KBM-7 (cell line): ENCODE results near the gene EIF3I.
"Not testable (repeated sequence)": the region's sequence is repeated elsewhere in the genome, so short reads cannot be mapped to it uniquely, and the experiment has no call there.

Experiments used
- DNase-seq: peaks from one replicate; pipeline ENCODE4 v3.0.0-alpha.2; 2015
- in situ Hi-C: fragments of 300-500 bp; cut with MboI; formaldehyde crosslinking; loops from 2 replicates; pipeline ENCODE4 v1.14.3; 2020; ENCODE audit warnings: low sequenced_read_pairs, low pct_unique_long_range_greater_than_20kb, mixed read lengths

The EIF3I gene

DNA sequence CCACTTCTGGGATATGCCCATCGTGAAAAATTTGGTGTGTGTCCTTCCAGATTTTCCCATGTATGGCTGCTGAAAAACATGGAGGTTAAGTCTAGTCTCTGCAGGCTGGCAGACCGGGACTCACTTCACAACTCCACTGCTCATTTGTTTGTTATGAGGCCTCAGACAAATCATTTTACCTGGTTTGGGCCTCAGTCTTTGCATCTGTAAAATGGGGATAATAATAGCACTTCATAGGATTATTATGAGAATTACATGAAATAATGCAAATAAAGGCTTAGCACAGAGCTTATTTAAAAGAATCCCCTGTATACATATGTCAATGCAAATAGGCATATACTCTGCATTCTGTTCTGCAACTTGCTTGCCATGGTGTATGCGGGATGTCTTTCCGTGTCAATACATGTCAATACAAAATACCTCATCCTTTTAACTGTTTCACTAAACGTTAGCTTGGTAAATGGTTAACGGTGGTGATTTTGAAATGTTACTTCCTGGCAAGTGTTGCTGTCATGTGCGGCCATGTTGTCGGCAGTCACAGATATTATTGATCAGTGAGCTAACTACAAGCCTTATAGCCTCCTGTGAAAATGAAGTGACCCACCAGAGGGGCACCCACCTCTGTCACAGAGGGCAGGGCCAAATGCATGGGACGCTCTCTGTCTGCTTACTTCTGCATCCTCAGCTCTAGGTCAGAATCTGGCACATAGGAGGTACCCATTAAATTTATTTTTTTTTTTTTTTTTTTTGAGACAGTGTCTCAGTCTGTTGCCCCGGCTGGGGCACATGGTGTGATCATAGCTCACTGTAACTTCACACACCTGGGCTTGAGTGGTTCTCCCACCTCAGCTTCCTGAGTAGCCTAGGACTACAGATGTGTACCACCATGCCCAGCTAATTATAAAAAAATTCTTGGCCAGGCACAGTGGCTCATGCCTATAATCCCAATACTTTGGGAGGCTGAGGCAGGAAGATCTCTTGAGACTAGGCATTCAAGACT lies 33.2 kb downstream of the EIF3I start:
- in situ Hi-C loops, result no loop called here

DNA sequence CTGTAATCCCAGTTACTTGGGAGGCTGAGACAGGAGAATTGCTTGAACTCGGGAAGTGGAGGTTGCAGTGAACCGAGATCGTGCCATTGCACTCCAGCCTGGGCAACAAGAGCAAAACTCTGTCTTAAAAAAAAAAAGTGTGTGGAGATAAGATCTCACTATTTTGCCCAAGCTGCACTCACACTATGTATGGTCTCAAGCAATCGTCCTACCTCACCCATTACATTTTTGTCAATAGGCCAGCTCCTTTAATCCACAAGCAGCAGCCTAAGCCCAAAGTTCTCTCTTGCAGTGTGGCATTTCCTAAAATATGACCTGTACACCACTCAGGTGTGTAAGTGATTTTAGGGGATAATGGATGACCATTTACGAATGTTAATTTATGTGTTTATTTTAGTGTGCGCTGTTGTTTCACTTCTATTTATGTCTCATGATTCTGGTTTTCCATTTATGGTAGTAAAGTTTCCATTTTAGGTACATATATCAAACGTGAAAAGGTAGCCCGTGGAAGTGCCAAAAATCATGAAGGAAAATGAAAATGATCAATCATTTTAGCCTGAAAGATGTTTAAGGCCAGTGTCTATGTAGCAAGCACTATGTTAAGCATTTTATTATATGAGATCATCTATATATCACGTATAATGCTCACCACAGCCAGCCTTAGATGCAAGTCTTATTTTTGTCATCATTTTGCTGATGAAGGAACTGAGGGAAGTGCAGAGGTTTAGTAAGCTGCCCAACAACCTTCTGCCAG lies 34.4 kb downstream of the EIF3I start:
- DNase-seq, result no peak
- in situ Hi-C loops, result no loop called here

More for the DNA sequence above, 33.2 kb downstream of the EIF3I start:
- DNase-seq, result no peak

GRCh38 chr1:32257227-32257508 lies 35.0 kb downstream of the EIF3I start:
- DNase-seq, result no peak
- in situ Hi-C loops, result no loop called here

DNA sequence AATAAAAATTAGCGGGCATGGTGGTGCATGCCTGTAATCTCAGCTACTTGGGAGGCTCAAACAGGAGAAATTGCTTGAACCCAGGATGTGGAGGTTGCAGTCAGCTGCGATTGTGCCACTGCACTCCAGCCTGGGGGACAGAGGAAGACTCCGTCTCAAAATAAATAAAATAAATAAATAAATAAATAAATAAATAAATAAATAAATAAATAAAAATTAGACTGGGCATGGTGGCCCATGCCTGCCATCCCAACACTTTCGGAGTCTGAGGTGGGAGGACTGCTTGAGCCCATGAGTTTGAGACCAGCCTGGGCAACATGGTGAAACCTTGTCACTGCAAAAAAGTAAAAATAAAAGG lies 41.0 kb downstream of the EIF3I start:
- in situ Hi-C loops, DNase-seq: not testable (repeated sequence)

GRCh38 chr1:32263744-32264143 lies 41.5 kb downstream of the EIF3I start:
- in situ Hi-C loops, result no loop called here
- DNase-seq, result no peak

DNA sequence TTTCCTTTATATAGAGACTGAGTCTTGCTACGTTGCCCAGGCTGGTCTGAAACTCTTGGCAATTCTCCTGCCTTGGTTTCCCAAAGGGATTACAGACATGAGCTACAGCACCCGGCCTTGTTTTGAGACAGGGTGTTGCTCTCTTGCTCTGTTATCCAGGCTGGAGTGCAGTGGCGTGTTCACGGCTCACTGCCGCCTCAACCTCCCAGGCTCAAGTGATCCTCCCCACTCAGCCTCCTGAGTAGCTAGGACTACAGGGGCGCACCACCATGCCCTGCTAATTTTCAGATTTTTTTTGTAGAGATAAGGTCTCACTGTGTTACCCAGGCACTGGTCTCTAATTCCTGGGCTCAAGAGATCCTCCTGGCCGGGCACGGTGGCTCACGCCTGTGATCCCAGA lies 43.6 kb downstream of the EIF3I start:
- DNase-seq, result no peak
- in situ Hi-C loops, result no loop called here

GRCh38 chr1:32266921-32267591 lies 44.8 kb downstream of the EIF3I start:
- in situ Hi-C loops, result no loop called here
- no peak for DNase-seq

DNA sequence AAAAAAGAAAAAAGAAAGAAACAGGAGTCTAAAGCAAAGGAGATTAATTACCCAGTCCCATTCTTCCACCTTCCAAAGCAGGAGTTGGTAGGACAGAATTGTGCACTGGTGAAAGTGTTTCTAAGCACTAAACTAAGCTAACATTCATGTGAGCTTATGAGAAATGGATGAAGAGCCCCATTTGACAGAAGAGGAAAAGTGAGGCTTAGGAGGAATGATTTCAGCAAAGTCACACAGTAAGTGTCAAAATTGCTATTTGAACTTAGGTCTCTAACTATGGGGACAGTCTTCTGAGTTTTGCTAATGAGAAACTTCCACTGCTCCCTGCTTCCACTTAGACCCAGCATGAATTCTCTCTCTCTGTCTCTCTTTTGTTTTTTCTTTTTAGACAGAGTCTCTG lies 47.5 kb downstream of the EIF3I start:
- in situ Hi-C loops, result no loop called here
- no peak for DNase-seq

- in situ Hi-C loops, result no loop called here
- no peak for DNase-seq
Measured at GRCh38 chr1:32272557-32273390, 50.6 kb downstream of the EIF3I start.

GRCh38 chr1:32273391-32274208 lies 51.4 kb downstream of the EIF3I start:
- DNase-seq, result peak; percentile 16
- in situ Hi-C loops, result no loop called here

- no peak for DNase-seq
- in situ Hi-C loops, result no loop called here
Measured at GRCh38 chr1:32274646-32275340, 52.6 kb downstream of the EIF3I start.

- in situ Hi-C loops, result no loop called here
- DNase-seq, result no peak
Measured at GRCh38 chr1:32275424-32275823, 53.2 kb downstream of the EIF3I start.

DNA sequence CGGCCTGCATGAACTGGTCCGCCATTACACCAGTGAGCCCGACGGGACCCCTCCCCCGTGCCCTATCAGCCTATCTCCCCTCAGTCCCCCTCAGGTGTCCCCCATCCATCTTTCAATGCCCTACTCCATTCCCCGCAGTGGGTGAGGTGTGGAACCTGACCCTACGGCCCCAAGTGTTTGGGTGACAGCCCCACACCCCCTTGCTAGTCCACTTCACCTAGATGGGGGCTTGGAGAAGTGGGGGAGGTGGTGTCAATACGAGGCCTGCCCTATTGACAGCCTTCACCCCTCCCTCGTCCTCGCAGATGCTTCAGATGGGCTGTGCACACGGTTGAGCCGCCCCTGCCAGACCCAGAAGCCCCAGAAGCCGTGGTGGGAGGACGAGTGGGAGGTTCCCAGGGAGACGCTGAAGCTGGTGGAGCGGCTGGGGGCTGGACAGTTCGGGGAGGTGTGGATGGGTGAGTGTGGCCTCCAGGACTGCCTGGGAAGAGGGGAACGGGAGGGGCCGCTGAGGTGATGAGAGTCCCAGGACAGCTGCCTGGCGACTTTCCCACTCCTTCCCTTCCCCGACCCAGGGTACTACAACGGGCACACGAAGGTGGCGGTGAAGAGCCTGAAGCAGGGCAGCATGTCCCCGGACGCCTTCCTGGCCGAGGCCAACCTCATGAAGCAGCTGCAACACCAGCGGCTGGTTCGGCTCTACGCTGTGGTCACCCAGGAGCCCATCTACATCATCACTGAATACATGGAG lies 54.0 kb downstream of the EIF3I start:
- in situ Hi-C loops, result no loop called here
- no peak for DNase-seq
